Activated naive CD8-positive, alpha-beta T cell treated with anti-CD3 and anti-CD28 coated beads, Interleukin-2, amount 10 ng/mL, durations not matched to agents 7 days and 5 days (primary cell): ENCODE measurements around the gene GSE1. TPM values are rescaled to one million over a fixed set of nuclear protein-coding genes. Genes with fewer than 3 reads are reported as not detected.

ENCODE experiments used
- ATAC-seq: fragments of 150-1000 bp; cut with Tn5 transposase; one replicate; pipeline ENCODE4 v1.10.0; 2021; ENCODE audit warnings: low read depth, moderate library complexity
- POLR2A ChIA-PET: fragments of 350-600 bp; sonication (Branson Sonifier 250); formaldehyde crosslinking; loops from one replicate; lab custom pipeline; 2021; ENCODE audit warnings: antibody characterized with exemption; lab: Charles Lee
- DNase-seq: peaks from one replicate; pipeline ENCODE4 v3.0.0; 2021
- H3K27ac Mint-ChIP-seq: one replicate; pipeline ENCODE4 v1.8.0; 2022; ENCODE audit warnings: mild to moderate bottlenecking, mixed read lengths
- H3K27me3 Mint-ChIP-seq: one replicate; pipeline ENCODE4 v1.8.0; 2022; ENCODE audit warnings: mild to moderate bottlenecking, moderate library complexity, mixed read lengths
- H3K36me3 Mint-ChIP-seq: one replicate; pipeline ENCODE4 v1.8.0; 2021; ENCODE audit warnings: mild to moderate bottlenecking, mixed read lengths
- H3K4me1 Mint-ChIP-seq: one replicate; pipeline ENCODE4 v1.8.0; 2021; ENCODE audit warnings: mixed read lengths
- H3K4me3 Mint-ChIP-seq: one replicate; pipeline ENCODE4 v1.8.0; 2022; ENCODE audit warnings: mild to moderate bottlenecking, moderate library complexity, mixed read lengths
- H3K9me3 Mint-ChIP-seq: one replicate; pipeline ENCODE4 v1.8.0; 2021; ENCODE audit warnings: mixed read lengths
- total RNA-seq, 2 experiments: library from RNA; stranded (reverse); gene quantifications; one replicate each; pipeline ENCODE4 v1.2.3, GENCODE V29; 2021

GSE1 gene
- total RNA-seq, 2 experiments from 2014 or later = 60.9 to 62.5 TPM

- Mint-ChIP-seq H3K9me3 (no peaks in the 10 kb centered on the region), H3K4me1 (no peaks in the 10 kb centered on the region), H3K4me3 (no peak overlapping the region), H3K36me3 (peaks cover 6% of the 10 kb centered on the region), H3K27ac (no peak overlapping the region), H3K27me3 (no peaks in the 10 kb centered on the region)
- POLR2A ChIA-PET = no interaction called here
- ATAC-seq = peak; percentile 38
- DNase-seq = no peak
Measured at GRCh38 chr16:85652431-85653221, 39.5 kb downstream of the GSE1 start.

GRCh38 chr16:85653290-85653891 is 40.3 kb downstream of the GSE1 start:
- H3K27ac Mint-ChIP-seq = no peak overlapping the region
- POLR2A ChIA-PET = no interaction called here
- peaks cover 6% of the 10 kb centered on the region for H3K36me3 Mint-ChIP-seq
- ATAC-seq = no peak
- H3K9me3 Mint-ChIP-seq = no peaks in the 10 kb centered on the region
- H3K4me1 Mint-ChIP-seq = no peaks in the 10 kb centered on the region
- no peaks in the 10 kb centered on the region for H3K27me3 Mint-ChIP-seq
- H3K4me3 Mint-ChIP-seq = no peak overlapping the region
- no peak for DNase-seq

GRCh38 chr16:85654251-85655095 is 41.4 kb downstream of the GSE1 start:
- no peak for DNase-seq
- POLR2A ChIA-PET = no interaction called here
- no peak overlapping the region for H3K4me3 Mint-ChIP-seq
- no peaks in the 10 kb centered on the region for H3K9me3 Mint-ChIP-seq
- H3K27ac Mint-ChIP-seq = no peak overlapping the region
- H3K36me3 Mint-ChIP-seq = peaks cover 6% of the 10 kb centered on the region
- no peaks in the 10 kb centered on the region for H3K4me1 Mint-ChIP-seq
- no peak for ATAC-seq
- H3K27me3 Mint-ChIP-seq = no peaks in the 10 kb centered on the region

- no peaks in the 10 kb centered on the region for H3K27me3 Mint-ChIP-seq
- no peak overlapping the region for H3K27ac Mint-ChIP-seq
- POLR2A ChIA-PET = no interaction called here
- no peaks in the 10 kb centered on the region for H3K4me1 Mint-ChIP-seq
- H3K36me3 Mint-ChIP-seq = peaks cover 6% of the 10 kb centered on the region
- no peak overlapping the region for H3K4me3 Mint-ChIP-seq
- DNase-seq (no peak), ATAC-seq (no peak)
- no peaks in the 10 kb centered on the region for H3K9me3 Mint-ChIP-seq
Measured at GRCh38 chr16:85655216-85656129, 42.4 kb downstream of the GSE1 start.

- Mint-ChIP-seq H3K27me3 (no peaks in the 10 kb centered on the region), H3K36me3 (peaks cover 8% of the 10 kb centered on the region), H3K4me1 (no peaks in the 10 kb centered on the region), H3K9me3 (no peaks in the 10 kb centered on the region), H3K4me3 (no peak overlapping the region), H3K27ac (no peak overlapping the region)
- ATAC-seq (no peak), DNase-seq (no peak)
- POLR2A ChIA-PET = no interaction called here
Measured at GRCh38 chr16:85656351-85657266, 43.5 kb downstream of the GSE1 start.

GRCh38 chr16:85657267-85657650 is 44.1 kb downstream of the GSE1 start:
- Mint-ChIP-seq H3K9me3 (no peaks in the 10 kb centered on the region), H3K36me3 (peaks cover 8% of the 10 kb centered on the region), H3K27me3 (no peaks in the 10 kb centered on the region), H3K27ac (no peak overlapping the region), H3K4me3 (no peak overlapping the region), H3K4me1 (no peaks in the 10 kb centered on the region)
- POLR2A ChIA-PET = no interaction called here
- no peak for ATAC-seq
- DNase-seq = no peak

- H3K36me3 Mint-ChIP-seq = peaks cover 8% of the 10 kb centered on the region
- POLR2A ChIA-PET = no interaction called here
- H3K27ac Mint-ChIP-seq = no peak overlapping the region
- no peaks in the 10 kb centered on the region for H3K9me3 Mint-ChIP-seq
- ATAC-seq = no peak
- H3K27me3 Mint-ChIP-seq = no peaks in the 10 kb centered on the region
- H3K4me3 Mint-ChIP-seq = no peak overlapping the region
- H3K4me1 Mint-ChIP-seq = no peaks in the 10 kb centered on the region
- DNase-seq = no peak
Measured at GRCh38 chr16:85657996-85658395, 44.9 kb downstream of the GSE1 start.

- H3K36me3 Mint-ChIP-seq = peaks cover 10% of the 10 kb centered on the region
- no peak overlapping the region for H3K27ac Mint-ChIP-seq
- ATAC-seq (no peak), DNase-seq (no peak)
- H3K4me3 Mint-ChIP-seq = no peak overlapping the region
- POLR2A ChIA-PET = no interaction called here
- H3K4me1 Mint-ChIP-seq = no peaks in the 10 kb centered on the region
- H3K9me3 Mint-ChIP-seq = no peaks in the 10 kb centered on the region
- H3K27me3 Mint-ChIP-seq = no peaks in the 10 kb centered on the region
Measured at GRCh38 chr16:85658504-85659326, 45.6 kb downstream of the GSE1 start.

- ATAC-seq = no peak
- H3K27me3 Mint-ChIP-seq = no peaks in the 10 kb centered on the region
- no peaks in the 10 kb centered on the region for H3K4me1 Mint-ChIP-seq
- DNase-seq = no peak
- no peak overlapping the region for H3K4me3 Mint-ChIP-seq
- no peak overlapping the region for H3K27ac Mint-ChIP-seq
- peaks cover 10% of the 10 kb centered on the region for H3K36me3 Mint-ChIP-seq
- POLR2A ChIA-PET = no interaction called here
- H3K9me3 Mint-ChIP-seq = no peaks in the 10 kb centered on the region
Measured at GRCh38 chr16:85659336-85659735, 46.2 kb downstream of the GSE1 start.

GRCh38 chr16:85659805-85660511 is 46.8 kb downstream of the GSE1 start:
- H3K27ac Mint-ChIP-seq = no peak overlapping the region
- H3K9me3 Mint-ChIP-seq = no peaks in the 10 kb centered on the region
- no peaks in the 10 kb centered on the region for H3K27me3 Mint-ChIP-seq
- H3K36me3 Mint-ChIP-seq = peaks cover 10% of the 10 kb centered on the region
- H3K4me3 Mint-ChIP-seq = no peak overlapping the region
- POLR2A ChIA-PET = no interaction called here
- no peaks in the 10 kb centered on the region for H3K4me1 Mint-ChIP-seq
- DNase-seq (peak; percentile 80), ATAC-seq (peak; percentile 67)
